Stimulated activated naive CD8-positive, alpha-beta T cell treated with anti-CD3 and anti-CD28 coated beads, Interleukin-15, amount 100 ng/mL, for 72 hours (primary cell): ENCODE data around the gene IL12B.
"Not testable (repeated sequence)": the region's sequence is repeated elsewhere in the genome, so short reads cannot be mapped to it uniquely, and the experiment has no call there.

Experiments used
- ATAC-seq: fragments of 150-1000 bp; cut with Tn5 transposase; 2 replicates; pipeline ENCODE4 v1.10.0; 2021; ENCODE audit warnings: mild to moderate bottlenecking, moderate library complexity
- DNase-seq, 2 donors: peaks; one replicate each; pipeline ENCODE4 v3.0.0; 2021 to 2022
- H3K27ac Mint-ChIP-seq, 2 donors: one replicate each; pipeline ENCODE4 v1.8.0; 2022; ENCODE audit warnings: mild to moderate bottlenecking in 2 of 2, mixed read lengths in 2 of 2, moderate library complexity in 2 of 2
- H3K27me3 Mint-ChIP-seq: one replicate; pipeline ENCODE4 v1.8.0; 2022; ENCODE audit warnings: mixed read lengths
- H3K4me1 Mint-ChIP-seq: one replicate; pipeline ENCODE4 v1.8.0; 2022; ENCODE audit warnings: mild to moderate bottlenecking, mixed read lengths
- H3K4me3 Mint-ChIP-seq, 2 donors: one replicate each; pipeline ENCODE4 v1.8.0; 2022; ENCODE audit warnings: mild to moderate bottlenecking in 2 of 2, mixed read lengths in 2 of 2, moderate library complexity in 1 of 2
- H3K9me3 Mint-ChIP-seq, 2 donors: one replicate each; pipeline ENCODE4 v1.8.0; 2022; ENCODE audit warnings: mixed read lengths in 2 of 2

The IL12B gene

DNA sequence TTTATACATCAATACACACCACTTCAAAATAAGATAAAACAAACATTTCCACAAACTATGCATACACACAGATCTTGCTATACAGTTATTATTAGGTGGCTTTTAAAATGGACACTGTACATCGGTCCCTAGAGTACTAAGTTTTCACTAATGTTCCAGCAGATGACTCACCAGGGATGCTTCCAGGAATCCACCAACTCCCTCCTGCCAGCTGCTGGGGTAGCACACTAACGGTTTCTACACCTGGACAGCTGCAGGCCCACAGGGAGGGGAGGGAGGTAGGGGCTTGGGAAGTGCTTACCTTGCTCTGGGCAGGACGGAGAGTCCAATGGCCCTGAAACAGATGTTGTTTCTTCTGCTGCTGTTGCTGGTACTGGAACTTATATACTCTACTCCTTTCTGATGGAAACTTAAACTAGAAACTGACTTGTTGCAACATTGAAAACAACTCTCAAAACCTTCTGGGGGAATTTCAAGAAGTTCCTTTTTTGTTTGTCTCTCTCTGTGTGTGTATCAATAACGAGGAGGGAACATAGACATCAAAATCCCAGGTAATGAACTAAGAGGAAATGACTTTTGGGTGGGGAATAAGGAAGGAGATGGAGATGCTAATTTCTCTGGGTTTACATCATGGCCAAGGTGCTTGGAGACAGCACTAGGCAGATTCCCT, at the start of gene IL12B:
IL12B (minus strand) TSS at position 357 of the 670 bp plus-strand sequence. CDS start 3,705 bp downstream, outside the sequence.
- DNase-seq (no peak), ATAC-seq (no peak)
- Mint-ChIP-seq H3K27ac (no peak within 1 kb of the TSS), H3K27me3 (peaks cover 9% of the 10 kb centered on the region), H3K4me1 (peaks cover 22% of the 10 kb centered on the region), H3K9me3 (no peaks in the 10 kb centered on the region), H3K4me3 (peak within 1 kb of the TSS; percentile 61 to 85)

DNA sequence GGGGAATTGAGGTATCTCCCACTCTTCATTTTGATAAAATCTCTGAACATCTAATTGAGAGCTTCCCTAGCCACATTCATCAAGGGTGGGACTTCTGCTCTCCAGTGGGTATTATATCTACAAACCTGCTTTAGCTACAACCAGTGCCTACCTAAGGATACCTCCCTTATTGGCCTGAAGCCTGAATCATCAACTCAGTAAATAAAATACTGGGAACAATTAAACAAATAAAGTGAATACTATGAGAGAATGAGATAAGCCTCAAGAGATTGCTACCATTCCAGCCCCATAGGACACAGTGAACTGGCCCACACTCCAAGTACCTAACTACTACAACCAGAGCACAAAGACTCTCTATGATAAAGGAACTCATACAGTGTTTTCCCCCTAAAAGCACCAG, 47.4 kb upstream of the IL12B start:
- DNase-seq (no peak), ATAC-seq (no peak)
- no peak overlapping the region for H3K27ac Mint-ChIP-seq
- H3K9me3 Mint-ChIP-seq: peaks cover 39 to 42% of the 10 kb centered on the region in 2 donors
- no peaks in the 10 kb centered on the region for H3K4me1 Mint-ChIP-seq
- H3K4me3 Mint-ChIP-seq: no peak overlapping the region
- H3K27me3 Mint-ChIP-seq: no peaks in the 10 kb centered on the region

DNA sequence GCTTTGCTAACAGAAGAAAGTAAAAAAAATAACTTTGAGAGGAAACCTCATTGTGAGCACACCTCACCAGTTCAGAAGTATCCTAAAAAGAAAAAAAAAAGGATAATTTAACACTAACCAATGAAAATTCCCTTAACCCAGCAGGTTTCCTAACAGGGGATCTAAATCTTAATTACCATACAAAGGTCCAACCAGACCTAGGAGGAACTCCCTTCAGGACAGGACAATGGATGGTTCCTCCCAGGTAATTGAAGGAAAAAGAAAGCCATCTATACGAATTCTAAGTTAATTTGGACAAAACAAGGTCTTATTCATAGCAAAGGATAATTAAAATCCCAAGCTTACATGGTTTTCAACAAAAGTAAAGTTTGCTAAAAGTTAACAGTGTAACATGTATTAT, 37.6 kb upstream of the IL12B start:
- not testable (repeated sequence) for DNase-seq, H3K9me3 Mint-ChIP-seq, ATAC-seq, H3K4me1 Mint-ChIP-seq, H3K27me3 Mint-ChIP-seq, H3K4me3 Mint-ChIP-seq
- H3K27ac Mint-ChIP-seq: peak overlapping the region in 1 of 2 donors; percentile 2

DNA sequence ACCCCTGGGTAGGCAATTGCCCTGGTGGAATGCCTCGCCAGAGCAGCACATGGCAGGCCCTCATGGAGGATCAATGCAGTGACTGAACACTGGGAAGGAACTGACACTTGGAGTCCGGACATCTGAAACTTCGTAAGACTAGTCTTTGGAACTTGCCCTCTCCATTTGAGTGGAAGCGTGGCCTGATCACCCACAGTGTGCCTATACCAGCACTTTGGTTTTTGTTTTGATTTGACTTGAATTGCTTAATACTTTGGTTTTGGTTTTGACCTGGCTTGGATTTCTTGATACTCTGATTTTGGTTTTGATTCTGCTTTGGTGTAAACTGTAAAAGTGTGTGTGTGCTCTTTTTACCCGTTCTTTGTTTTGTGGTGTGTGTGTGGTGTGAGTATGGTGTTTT, 36.5 kb upstream of the IL12B start:
- ATAC-seq, H3K27ac Mint-ChIP-seq, H3K27me3 Mint-ChIP-seq: not testable (repeated sequence)

DNA sequence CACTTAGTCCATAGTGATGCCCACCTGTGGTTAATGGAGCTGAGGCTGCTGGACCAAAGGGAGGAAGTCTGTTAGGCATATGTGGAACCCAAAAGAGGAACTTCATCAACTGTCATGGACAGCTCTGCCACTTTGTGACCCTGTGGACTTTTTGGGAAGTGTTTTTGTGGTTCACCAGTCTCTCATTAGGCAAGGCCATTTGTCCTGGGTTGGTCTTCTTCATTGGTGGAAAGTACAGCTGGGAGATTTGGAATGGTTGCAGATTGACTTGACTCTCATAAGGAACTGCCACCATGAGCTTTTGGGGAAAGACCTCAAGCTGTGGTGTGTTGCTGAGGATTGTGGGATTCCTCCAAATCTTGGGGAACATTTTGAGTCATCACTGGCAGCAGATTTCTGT, 31.9 kb upstream of the IL12B start:
- no peak overlapping the region for H3K4me3 Mint-ChIP-seq
- H3K27me3 Mint-ChIP-seq: peaks cover under 1% of the 10 kb centered on the region
- H3K27ac Mint-ChIP-seq: no peak overlapping the region
- no peaks in the 10 kb centered on the region for H3K9me3 Mint-ChIP-seq
- DNase-seq (no peak), ATAC-seq (no peak)
- H3K4me1 Mint-ChIP-seq: peaks cover 6% of the 10 kb centered on the region

More for the DNA sequence above, 36.5 kb upstream of the IL12B start:
- H3K4me3 Mint-ChIP-seq, H3K9me3 Mint-ChIP-seq, H3K4me1 Mint-ChIP-seq, DNase-seq: not testable (repeated sequence)

DNA sequence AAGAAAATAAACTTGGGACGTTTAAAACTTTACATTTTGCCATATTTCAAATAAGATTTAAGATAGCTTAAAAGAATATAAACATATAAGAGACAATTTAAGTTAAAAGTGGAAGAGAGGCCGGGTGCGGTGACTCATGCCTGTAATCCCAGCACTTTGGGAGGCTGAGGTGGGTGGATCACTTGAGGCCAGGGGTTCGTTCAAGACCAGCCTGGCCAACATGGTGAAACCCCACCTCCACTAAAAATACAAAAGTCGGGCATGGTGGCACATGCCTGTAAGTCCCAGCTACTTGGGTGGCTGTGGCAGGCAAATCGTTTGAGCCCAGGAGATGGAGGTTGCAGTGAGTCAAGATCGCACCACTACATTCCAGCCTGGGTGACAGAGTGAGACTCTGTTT, 29.6 kb upstream of the IL12B start:
- not testable (repeated sequence) for H3K4me1 Mint-ChIP-seq, H3K4me3 Mint-ChIP-seq, H3K27ac Mint-ChIP-seq, ATAC-seq, DNase-seq, H3K9me3 Mint-ChIP-seq
- H3K27me3 Mint-ChIP-seq: peaks cover 13% of the 10 kb centered on the region

DNA sequence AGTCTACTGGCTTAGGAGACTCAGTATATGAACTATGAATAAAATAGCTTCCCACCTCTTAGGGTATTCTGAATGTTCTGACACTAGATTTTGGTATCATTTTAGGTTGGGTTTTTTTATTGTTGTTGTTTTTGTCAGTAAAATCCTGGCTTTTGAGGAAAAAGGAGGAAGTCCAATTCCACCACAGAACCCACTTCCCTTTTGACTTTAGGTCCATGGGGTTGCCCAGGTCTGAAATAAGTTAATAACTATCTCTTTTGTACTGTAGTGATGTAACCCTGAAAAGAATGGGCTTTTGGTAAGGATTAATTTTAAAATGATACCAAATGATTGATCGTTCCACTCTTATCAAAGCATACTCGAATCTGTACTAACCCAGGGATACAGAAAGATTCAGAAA, 29.1 kb upstream of the IL12B start:
- no peak overlapping the region for H3K4me3 Mint-ChIP-seq
- H3K9me3 Mint-ChIP-seq: no peaks in the 10 kb centered on the region
- DNase-seq (no peak), ATAC-seq (no peak)
- H3K4me1 Mint-ChIP-seq: no peaks in the 10 kb centered on the region
- no peak overlapping the region for H3K27ac Mint-ChIP-seq
- H3K27me3 Mint-ChIP-seq: peaks cover 13% of the 10 kb centered on the region

DNA sequence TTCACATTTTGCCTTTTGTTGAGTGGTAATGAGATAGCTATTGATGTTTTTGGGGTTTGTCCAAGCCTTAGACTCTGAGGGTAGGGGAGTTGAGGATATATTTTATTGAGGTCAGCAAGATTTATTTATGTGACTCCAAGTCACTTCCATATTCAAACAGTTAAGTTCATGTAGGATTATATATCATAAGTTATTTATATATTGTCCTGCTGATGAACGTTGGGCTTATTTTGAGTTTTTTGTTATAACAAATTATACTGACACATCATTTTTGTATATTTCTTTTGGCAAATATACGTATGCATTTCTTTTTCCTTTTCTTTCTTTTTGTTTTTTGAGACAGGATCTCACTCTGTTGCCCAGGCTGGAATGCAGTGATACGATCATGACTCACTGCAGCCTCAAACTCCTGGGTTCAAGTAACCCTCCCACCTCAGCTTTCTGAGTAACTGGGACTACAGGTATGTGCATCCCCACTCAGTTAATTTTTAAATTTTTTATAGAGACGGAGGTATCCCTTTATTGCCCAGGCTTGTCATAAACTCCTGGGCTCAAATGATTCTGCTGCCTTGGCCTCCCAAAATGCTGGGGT, 23.5 kb upstream of the IL12B start:
- Mint-ChIP-seq H3K27ac (no peak overlapping the region), H3K27me3 (peaks cover 30% of the 10 kb centered on the region), H3K9me3 (peaks cover 0 to 4% of the 10 kb centered on the region in 2 donors), H3K4me1 (no peaks in the 10 kb centered on the region), H3K4me3 (no peak overlapping the region)
- no peak for ATAC-seq
- no peak for DNase-seq

DNA sequence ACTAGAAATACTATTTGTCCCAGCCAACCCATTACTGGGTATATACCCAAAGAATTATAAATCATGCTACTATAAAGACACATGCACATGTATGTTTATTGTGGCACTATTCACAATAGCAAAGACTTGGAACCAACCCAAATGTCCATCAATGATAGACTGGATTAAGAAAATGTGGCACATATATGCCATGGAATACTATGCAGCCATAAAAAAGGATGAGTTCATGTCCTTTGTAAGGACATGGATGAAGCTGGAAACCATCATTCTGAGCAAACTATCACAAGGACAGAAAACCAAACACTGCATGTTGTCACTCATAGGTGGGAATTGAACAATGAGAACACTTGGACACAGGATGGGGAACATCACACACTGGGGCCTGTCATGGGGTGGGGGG, 20.4 kb upstream of the IL12B start:
- H3K27me3 Mint-ChIP-seq: peaks cover 33% of the 10 kb centered on the region
- not testable (repeated sequence) for H3K4me3 Mint-ChIP-seq, H3K27ac Mint-ChIP-seq, ATAC-seq, DNase-seq, H3K9me3 Mint-ChIP-seq, H3K4me1 Mint-ChIP-seq

DNA sequence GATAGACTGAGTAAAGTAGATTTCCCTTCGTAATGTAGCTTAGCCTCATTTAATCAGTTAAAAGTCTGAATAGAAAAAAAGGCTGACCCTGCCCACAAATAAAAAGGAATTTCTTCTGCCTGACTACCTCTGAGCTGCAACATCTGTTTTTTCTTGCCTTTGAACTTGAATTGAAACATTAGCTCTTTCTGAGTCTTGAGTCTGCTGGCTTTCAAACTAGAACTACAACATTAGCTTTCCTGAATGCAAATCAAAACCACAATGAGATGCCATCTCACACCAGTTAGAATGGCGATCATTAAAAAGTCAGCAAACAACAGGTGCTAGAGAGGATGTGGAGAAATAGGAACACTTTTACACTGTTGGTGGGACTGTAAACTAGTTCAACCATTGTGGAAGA, 19.9 kb upstream of the IL12B start:
- H3K27ac Mint-ChIP-seq, DNase-seq, H3K4me3 Mint-ChIP-seq, H3K9me3 Mint-ChIP-seq, ATAC-seq, H3K4me1 Mint-ChIP-seq: not testable (repeated sequence)
- H3K27me3 Mint-ChIP-seq: peaks cover 35% of the 10 kb centered on the region

DNA sequence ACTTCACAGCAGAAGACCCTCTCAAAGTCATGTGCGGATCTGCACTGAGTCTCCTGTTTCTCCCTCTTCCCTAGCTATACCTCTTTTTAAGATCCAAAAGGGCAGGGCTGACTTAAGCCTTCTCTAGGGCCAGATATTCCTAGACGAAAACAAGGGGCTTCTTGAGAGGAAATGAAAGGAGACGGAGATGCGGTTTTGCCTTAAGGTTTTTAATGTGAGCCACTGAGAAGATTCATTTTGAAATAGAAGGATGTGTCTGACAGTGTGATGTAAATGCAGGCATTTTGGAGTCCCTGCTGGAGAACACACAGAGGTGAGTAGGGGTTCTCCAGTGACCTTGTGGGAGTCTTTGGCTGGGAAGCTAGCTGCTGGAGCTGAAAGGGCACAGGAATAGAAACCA, 15.6 kb upstream of the IL12B start:
- no peak for ATAC-seq
- H3K4me3 Mint-ChIP-seq: no peak overlapping the region
- peaks cover 27% of the 10 kb centered on the region for H3K4me1 Mint-ChIP-seq

DNA sequence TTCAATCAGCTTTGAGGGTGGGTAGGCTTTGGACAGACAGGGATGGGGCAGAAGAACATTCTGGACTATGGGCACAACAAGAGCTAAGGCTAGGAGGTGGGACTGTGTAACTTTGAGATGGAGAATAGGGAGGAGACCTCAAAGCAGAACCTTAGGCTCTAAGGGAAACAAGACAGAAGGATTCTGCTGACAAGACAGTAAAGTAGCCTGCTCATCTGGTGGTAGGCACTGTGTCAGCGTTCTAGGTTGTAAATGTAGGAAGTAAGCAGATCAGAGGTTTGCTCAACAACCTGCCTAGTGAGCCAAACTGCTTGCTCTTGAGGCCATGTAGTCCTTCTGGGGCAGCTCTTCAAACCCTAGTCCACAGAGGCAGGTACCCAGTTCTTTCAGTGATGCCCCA, 15.0 kb upstream of the IL12B start:
- Mint-ChIP-seq H3K4me1 (peaks cover 32% of the 10 kb centered on the region), H3K27ac (no peak overlapping the region), H3K4me3 (no peak overlapping the region), H3K9me3 (peaks cover 4 to 36% of the 10 kb centered on the region in 2 donors), H3K27me3 (peaks cover 26% of the 10 kb centered on the region)
- no peak for DNase-seq
- no peak for ATAC-seq

More for the DNA sequence above, 15.6 kb upstream of the IL12B start:
- Mint-ChIP-seq H3K9me3 (peaks cover 4 to 34% of the 10 kb centered on the region in 2 donors), H3K27me3 (peaks cover 26% of the 10 kb centered on the region), H3K27ac (no peak overlapping the region)
- no peak for DNase-seq

DNA sequence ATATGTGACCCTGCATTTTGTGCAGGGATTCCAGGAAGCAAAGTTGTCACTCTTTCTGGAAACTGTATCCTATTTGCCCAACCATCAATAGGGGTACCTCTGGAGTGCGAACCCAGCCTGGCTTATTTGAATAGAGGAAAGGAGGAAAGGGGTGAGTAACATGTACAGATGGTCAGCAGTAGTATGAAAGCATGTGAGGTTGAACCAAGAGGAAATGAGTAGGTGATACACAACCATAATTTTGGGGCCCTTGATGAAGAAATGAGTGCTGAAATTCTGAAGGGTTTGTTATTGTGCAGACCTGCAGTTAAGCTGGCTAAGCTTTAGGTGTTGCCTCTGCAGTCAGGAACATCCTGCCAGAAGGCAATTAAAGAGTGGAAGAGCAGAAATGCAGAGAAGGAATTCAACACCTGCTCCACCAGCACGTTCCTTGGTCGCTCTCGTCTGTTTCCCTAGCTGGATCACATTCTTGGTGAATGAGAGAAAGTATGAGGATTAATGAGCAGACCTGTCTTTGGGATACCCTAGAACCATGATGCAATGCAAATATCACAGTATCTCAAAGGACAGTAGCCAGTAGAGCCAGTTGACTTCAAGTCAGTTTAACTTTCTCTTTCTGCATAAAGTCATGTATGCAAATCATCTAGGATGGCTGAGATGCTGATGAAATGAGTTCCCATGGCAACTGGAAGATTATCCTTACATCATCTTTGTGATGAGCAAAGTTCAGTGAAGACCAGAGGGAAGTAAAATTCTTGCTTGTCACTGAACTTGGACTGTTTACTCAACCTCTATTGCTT, 13.2 kb upstream of the IL12B start:
- peaks cover 18% of the 10 kb centered on the region for H3K27me3 Mint-ChIP-seq
- DNase-seq (no peak), ATAC-seq (peak; percentile 31)
- peaks cover 34% of the 10 kb centered on the region for H3K4me1 Mint-ChIP-seq
- H3K9me3 Mint-ChIP-seq: peaks cover 0 to 36% of the 10 kb centered on the region in 2 donors
- no peak overlapping the region for H3K4me3 Mint-ChIP-seq
- no peak overlapping the region for H3K27ac Mint-ChIP-seq

DNA sequence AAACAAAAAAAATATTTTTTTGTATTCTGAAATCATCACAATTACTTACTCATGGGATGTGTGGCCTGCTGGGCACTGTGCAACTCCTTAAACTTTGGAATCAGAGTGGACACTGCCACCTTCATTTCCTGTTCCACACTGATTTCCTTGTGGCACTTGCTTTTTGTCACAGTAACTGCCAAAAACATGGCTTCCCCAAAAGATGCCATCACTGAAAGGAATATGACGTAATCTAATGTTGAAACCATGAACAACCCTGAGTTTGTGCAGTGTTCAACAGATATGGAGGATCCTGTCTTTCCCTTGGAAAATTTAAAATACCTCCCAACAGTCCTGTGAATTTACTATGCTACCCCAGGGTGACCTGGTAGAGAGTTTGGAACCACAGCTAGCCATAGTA, 12.6 kb upstream of the IL12B start:
- no peak overlapping the region for H3K4me3 Mint-ChIP-seq
- H3K27ac Mint-ChIP-seq: no peak overlapping the region
- H3K4me1 Mint-ChIP-seq: peaks cover 41% of the 10 kb centered on the region
- DNase-seq (no peak), ATAC-seq (no peak)
- peaks cover 18% of the 10 kb centered on the region for H3K27me3 Mint-ChIP-seq
- H3K9me3 Mint-ChIP-seq: peaks cover 0 to 36% of the 10 kb centered on the region in 2 donors

DNA sequence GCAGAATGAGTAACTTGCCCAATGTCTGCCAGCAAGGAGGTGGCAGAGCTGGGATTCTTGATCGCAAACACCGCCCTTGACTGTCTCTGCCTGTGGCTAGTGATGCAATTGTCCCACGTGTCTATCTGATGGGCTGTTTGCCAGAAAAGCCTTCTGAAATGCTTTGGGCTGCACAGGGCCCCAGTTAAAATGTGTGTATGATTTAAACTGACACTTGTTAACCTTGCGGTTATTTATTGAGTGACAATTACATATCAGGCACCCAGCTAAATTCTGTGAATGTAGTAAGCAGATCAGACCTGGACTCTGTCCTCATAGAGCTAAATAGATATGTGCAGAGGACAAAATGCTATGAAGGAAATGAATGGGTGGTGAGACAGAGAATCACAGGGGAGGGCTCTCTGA, 11.6 kb upstream of the IL12B start:
- peak in 1 of 2 donors; percentile 28 for DNase-seq
- H3K4me3 Mint-ChIP-seq: no peak overlapping the region
- peaks cover 9% of the 10 kb centered on the region for H3K27me3 Mint-ChIP-seq
- H3K4me1 Mint-ChIP-seq: peaks cover 50% of the 10 kb centered on the region
- H3K9me3 Mint-ChIP-seq: peaks cover 0 to 36% of the 10 kb centered on the region in 2 donors
- ATAC-seq: no peak
- peak overlapping the region in 1 of 2 donors; percentile 69 for H3K27ac Mint-ChIP-seq

DNA sequence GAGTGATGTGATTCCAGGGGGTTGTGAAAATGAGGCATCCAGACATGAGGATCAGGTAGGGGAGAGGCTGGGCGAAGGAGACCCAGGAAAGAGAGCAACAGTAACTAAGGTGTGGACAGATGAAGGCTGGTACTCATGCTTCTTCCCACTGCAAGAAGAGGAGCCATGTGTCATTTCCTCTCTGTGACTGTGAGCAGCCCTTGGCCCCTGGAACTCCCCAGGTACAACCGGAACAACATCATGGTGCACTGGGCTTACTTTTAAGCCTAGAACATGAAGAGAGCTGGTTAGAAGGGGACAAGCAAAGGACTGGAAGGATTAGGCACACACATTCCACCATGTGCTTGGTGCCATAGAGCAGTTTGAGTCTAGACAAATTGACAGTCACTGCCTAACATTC, 10.9 kb upstream of the IL12B start:
- Mint-ChIP-seq H3K27ac (no peak overlapping the region), H3K9me3 (peaks cover 0 to 36% of the 10 kb centered on the region in 2 donors), H3K4me3 (no peak overlapping the region), H3K4me1 (peaks cover 57% of the 10 kb centered on the region), H3K27me3 (peaks cover 7% of the 10 kb centered on the region)
- ATAC-seq: no peak
- no peak for DNase-seq
